Nephron (organoid): ENCODE measurements around the gene SLC25A52.
"Not testable (repeated sequence)": the region's sequence is repeated elsewhere in the genome, so short reads cannot be mapped to it uniquely, and the experiment has no call there.

Experiments used
- H3K27ac Mint-ChIP-seq, 3 experiments: 2 replicates each; pipeline ENCODE4 v1.8.0; 2020; ENCODE audit warnings: mixed read lengths in 3 of 3, mild to moderate bottlenecking in 2 of 3, moderate library complexity in 1 of 3
- H3K27me3 Mint-ChIP-seq: 2 replicates; pipeline ENCODE4 v1.8.0; 2021; ENCODE audit warnings: low read depth, mild to moderate bottlenecking, moderate library complexity, mixed read lengths
- H3K36me3 Mint-ChIP-seq: 2 replicates; pipeline ENCODE4 v1.8.0; 2020; ENCODE audit warnings: low read depth, mixed read lengths
- H3K4me1 Mint-ChIP-seq: 2 replicates; pipeline ENCODE4 v1.8.0; 2020; ENCODE audit warnings: mixed read lengths
- H3K4me3 Mint-ChIP-seq, 3 experiments: 2 replicates each; pipeline ENCODE4 v1.8.0; 2020; ENCODE audit warnings: mild to moderate bottlenecking in 3 of 3, mixed read lengths in 3 of 3, moderate library complexity in 2 of 3
- H3K9me3 Mint-ChIP-seq: 2 replicates; pipeline ENCODE4 v1.8.0; 2020; ENCODE audit warnings: mixed read lengths
- TF ChIP-seq, protein P1 (sequence below), 3 experiments: fragments of 200-600 bp; sonication (generic); IDR thresholded peaks; one replicate each; pipeline ENCODE4 v1.5.0; 2021; ENCODE audit warnings: antibody characterized with exemption in 3 of 3; ENCODE audit not compliant: unreplicated experiment in 3 of 3

The SLC25A52 gene

DNA sequence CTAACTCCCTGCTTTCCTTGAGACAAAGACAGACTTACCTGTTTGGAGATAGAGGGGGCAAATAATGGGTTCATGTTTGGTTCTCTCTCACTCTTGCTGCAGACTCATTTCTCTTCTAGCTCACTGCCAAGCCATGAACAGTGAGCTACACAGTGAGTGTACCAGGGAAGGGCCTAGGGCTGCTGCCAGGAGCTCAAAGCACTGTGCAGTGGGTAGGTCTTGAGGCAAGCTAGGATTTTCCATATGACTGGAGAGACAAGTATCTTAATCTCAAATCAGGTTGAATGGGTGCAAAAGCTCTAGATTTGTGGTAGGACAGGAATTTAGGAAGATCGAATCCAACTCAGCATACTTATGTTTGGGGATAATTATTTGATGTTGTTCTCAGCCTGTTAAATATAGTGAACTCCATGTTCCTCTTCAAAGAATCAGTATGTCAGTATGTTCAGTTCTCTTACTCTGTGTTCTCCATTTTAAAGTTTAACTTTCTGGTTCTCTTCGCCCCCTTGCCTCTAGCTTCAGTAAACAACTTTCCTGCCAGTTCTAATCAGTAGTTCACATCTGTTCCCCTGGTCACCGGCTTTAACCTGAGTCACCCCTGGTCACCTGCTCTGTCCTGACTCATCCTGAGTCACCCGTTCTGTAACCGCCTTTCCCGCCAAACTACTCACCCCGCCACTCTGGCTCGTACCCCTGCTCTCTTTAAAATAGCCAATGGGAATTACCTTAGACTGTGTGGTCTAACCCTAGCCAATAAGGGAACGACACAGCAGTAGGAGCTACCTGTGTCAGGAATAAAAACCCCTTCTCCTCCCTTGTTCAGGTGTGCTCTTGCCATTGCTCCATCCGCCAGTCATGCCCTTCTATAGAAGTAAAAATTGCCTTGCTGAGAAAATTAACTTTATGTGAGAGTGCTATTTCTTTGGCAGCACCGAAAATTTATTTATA is 21.9 kb downstream of the SLC25A52 start:
- TF ChIP-seq, protein P1, sequence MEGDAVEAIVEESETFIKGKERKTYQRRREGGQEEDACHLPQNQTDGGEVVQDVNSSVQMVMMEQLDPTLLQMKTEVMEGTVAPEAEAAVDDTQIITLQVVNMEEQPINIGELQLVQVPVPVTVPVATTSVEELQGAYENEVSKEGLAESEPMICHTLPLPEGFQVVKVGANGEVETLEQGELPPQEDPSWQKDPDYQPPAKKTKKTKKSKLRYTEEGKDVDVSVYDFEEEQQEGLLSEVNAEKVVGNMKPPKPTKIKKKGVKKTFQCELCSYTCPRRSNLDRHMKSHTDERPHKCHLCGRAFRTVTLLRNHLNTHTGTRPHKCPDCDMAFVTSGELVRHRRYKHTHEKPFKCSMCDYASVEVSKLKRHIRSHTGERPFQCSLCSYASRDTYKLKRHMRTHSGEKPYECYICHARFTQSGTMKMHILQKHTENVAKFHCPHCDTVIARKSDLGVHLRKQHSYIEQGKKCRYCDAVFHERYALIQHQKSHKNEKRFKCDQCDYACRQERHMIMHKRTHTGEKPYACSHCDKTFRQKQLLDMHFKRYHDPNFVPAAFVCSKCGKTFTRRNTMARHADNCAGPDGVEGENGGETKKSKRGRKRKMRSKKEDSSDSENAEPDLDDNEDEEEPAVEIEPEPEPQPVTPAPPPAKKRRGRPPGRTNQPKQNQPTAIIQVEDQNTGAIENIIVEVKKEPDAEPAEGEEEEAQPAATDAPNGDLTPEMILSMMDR (IDR thresholded peaks at IDR 0.05; ENCODE audit: unreplicated experiment in 3 of 3), result no peak
- H3K27ac Mint-ChIP-seq, result no peak overlapping the region
- no peaks in the 10 kb centered on the region for H3K4me1 Mint-ChIP-seq
- H3K27me3 Mint-ChIP-seq, result peaks cover 3% of the 10 kb centered on the region
- H3K9me3 Mint-ChIP-seq, result peaks cover 16% of the 10 kb centered on the region
- H3K36me3 Mint-ChIP-seq, result no peaks in the 10 kb centered on the region
- H3K4me3 Mint-ChIP-seq, result no peak overlapping the region

DNA sequence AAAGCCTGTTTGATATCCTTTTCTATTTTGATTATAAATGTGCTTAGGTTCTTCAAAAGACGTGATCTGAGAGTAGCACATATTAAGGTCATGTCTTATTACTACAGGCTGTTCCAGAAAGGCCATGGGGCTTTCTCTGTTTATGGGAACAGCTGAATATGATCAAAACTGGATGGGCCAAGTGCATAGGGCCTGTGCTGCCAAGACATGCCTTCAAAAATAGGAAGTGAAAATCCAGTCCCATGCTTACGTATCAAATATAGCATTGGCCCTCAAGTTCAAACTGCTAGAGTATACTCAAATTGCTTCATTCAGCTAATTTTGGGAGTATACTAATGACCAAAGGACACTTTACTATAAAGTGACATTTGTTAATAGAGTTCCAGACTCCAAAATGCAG is 24.1 kb downstream of the SLC25A52 start:
- no peak overlapping the region for H3K27ac Mint-ChIP-seq
- peaks cover 18% of the 10 kb centered on the region for H3K9me3 Mint-ChIP-seq
- TF ChIP-seq, protein P1 (IDR thresholded peaks at IDR 0.05; ENCODE audit: unreplicated experiment in 3 of 3), result no peak
- H3K4me1 Mint-ChIP-seq, result peaks cover 6% of the 10 kb centered on the region
- no peaks in the 10 kb centered on the region for H3K36me3 Mint-ChIP-seq
- H3K27me3 Mint-ChIP-seq, result no peaks in the 10 kb centered on the region
- H3K4me3 Mint-ChIP-seq, result no peak overlapping the region

DNA sequence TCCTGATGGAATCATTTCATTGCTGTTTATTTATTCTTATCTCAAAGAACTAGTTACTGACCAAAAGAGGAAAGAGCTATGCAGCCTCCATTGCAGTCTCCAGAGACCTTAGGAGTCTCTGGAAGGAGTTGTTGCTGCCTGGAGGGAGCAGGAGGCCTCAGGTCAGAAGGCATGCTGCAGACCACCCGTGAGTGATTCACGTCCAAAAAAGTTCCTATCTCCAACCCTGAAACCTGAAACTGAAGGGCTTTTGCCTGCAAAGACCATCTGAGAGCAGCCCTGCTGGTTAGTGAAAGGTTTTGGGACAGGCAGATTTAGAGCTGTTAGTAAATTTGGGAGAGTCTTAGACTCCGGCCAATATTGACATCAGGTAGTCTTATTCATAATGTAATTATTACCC is 29.1 kb downstream of the SLC25A52 start:
- Mint-ChIP-seq H3K27ac (peak overlapping the region; percentile 3 to 54 (median 4)), H3K4me3 (no peak overlapping the region), H3K36me3 (no peaks in the 10 kb centered on the region), H3K9me3 (peaks cover 10% of the 10 kb centered on the region), H3K4me1 (peaks cover 14% of the 10 kb centered on the region), H3K27me3 (peaks cover 4% of the 10 kb centered on the region)
- TF ChIP-seq, protein P1 (IDR thresholded peaks at IDR 0.05; ENCODE audit: unreplicated experiment in 3 of 3), result no peak

DNA sequence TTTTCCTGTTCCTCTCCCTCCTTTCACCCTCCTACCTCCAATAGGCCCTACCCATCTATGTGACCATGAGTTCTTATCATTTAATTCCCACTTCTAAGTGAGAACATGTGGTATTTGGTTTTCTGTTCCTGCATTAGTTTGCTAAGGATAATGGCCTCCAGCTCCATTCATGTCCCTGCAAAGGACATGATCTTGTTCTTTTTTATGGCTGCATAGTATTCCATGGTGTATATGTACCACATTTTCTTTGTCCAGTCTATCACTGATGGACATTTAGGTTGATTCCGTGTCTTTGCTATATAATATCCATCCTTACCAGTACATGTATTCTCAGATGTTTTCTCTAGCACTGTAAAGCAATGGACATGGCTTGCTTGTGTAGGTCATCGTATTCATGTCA is 31.5 kb downstream of the SLC25A52 start:
- not testable (repeated sequence) for H3K9me3 Mint-ChIP-seq, H3K36me3 Mint-ChIP-seq, H3K27ac Mint-ChIP-seq, H3K27me3 Mint-ChIP-seq, H3K4me3 Mint-ChIP-seq
- H3K4me1 Mint-ChIP-seq, result peaks cover 19% of the 10 kb centered on the region

DNA sequence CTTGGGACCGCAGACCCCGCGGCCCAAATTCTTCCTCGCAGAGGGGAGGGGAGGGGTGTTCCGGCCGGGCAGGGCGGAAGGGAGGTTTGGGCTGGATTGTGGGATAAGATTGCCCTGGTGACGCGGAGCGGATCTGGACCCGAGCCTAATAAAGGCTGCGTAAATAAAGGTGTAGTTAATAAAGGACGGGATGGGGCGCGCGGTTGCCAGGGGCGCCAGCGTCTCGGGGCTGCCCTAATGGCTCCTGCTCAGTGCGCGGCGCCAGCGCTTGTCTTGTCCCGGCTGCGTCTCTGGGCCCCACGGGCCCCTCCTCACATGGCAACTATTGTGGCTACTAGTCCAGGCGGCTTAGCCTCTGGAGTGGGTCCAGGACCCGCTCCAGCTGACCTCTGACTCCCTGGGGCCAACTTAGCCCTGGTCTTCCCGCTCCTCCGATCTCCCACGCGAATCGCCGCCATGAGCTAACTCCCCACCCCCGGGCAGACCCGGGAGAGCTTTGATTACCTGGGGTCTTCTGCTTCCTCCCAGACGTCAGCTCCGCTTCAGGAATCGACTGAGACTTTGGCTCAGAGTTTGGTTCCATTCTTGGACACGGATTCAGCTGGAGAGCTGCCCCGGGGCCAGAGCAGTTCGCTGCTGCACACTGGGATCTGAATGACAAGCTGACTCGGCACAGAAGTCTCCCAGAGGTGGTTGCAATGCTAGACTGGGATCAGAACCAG is 36.5 kb downstream of the SLC25A52 start:
- Mint-ChIP-seq H3K36me3 (no peaks in the 10 kb centered on the region), H3K9me3 (peaks cover 6% of the 10 kb centered on the region), H3K27ac (no peak overlapping the region)

DNA sequence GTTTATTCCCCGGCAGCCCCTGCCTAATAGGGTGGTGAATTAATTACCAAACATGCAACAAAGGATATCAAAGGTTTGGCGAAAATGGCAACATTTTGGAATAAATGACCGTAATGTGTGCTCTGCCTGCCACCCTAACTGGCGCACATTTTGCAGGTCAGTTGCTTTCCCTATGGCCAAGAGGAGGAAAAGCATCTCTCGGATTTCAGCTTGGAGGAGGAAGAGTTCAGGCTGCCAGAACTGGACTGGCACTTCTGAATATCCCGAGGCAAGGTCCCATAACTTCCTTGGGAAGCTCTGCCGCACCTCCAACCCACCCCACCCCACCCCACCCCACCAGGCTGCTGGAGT is 37.1 kb downstream of the SLC25A52 start:
- Mint-ChIP-seq H3K9me3 (peaks cover 10% of the 10 kb centered on the region), H3K36me3 (no peaks in the 10 kb centered on the region), H3K27me3 (peaks cover 12% of the 10 kb centered on the region), H3K4me1 (peaks cover 15% of the 10 kb centered on the region), H3K27ac (no peak overlapping the region), H3K4me3 (no peak overlapping the region)
- TF ChIP-seq, protein P1 (IDR thresholded peaks at IDR 0.05; ENCODE audit: unreplicated experiment in 3 of 3), result no peak

More for the DNA sequence above, 36.5 kb downstream of the SLC25A52 start:
- Mint-ChIP-seq H3K4me3 (no peak overlapping the region), H3K4me1 (peaks cover 15% of the 10 kb centered on the region), H3K27me3 (peaks cover 12% of the 10 kb centered on the region)
- TF ChIP-seq, protein P1 (IDR thresholded peaks at IDR 0.05; ENCODE audit: unreplicated experiment in 3 of 3), result no peak
